Measurements from ENCODE around the gene AGR3.
"Not testable (repeated sequence)": the region's sequence is repeated elsewhere in the genome, so short reads cannot be mapped to it uniquely, and the experiment has no call there.

The AGR3 gene

DNA sequence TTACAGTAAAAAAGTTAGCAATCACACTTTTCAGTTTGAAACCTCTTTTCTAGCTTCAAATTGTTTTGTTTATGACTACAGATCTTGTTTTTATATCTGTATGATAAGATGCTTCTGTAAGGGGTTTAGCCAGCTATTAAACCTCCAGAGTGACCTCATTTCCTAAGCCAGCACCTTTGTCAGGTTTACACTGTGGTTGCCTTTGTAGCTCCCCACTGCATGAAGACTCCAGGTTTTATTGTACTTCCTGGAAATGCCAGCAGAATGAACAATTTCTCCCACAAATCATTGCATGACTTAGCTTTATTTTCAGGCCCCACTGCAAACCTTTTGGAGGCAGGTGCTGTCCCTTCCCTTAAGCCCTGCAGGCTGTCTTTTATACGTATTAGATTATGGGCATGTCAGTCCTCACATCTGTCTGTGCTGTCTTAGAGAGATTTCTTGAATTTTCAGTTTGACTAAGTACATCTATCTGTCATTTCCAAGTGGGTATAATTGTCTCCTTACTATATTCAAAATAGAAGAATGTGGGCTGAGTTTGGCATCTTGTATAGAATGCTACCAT, 8.2 kb upstream of the AGR3 start:
- H3K27ac ChIP-seq (ENCODE audit: low read depth, low read length), result no peak overlapping the region
- no peak overlapping the region for H3K4me3 ChIP-seq (ENCODE audit: low read depth in 1 of 2, low read length in 2 of 2)
- H3K27me3 ChIP-seq (ENCODE audit: control insufficient read depth in 1 of 2, insufficient read depth in 2 of 2, low read length in 2 of 2), result no peaks in the 10 kb centered on the region
- no peaks in the 10 kb centered on the region for H3K36me3 ChIP-seq (ENCODE audit: insufficient read depth, low read length)
- H3K9ac ChIP-seq (ENCODE audit: low read length), result no peak overlapping the region
- no peaks in the 10 kb centered on the region for H3K9me3 ChIP-seq (ENCODE audit: low read length)
- H3K4me1 ChIP-seq (ENCODE audit: insufficient read depth, low read length), result no peaks in the 10 kb centered on the region

- H3K27ac ChIP-seq (ENCODE audit: low read depth, low read length), result no peak overlapping the region
- H3K4me1 ChIP-seq (ENCODE audit: insufficient read depth, low read length), result no peaks in the 10 kb centered on the region
- no peak overlapping the region for H3K4me3 ChIP-seq (ENCODE audit: low read depth in 1 of 2, low read length in 2 of 2)
- H3K36me3 ChIP-seq (ENCODE audit: insufficient read depth, low read length), result no peaks in the 10 kb centered on the region
- H3K27me3 ChIP-seq (ENCODE audit: control insufficient read depth in 1 of 2, insufficient read depth in 2 of 2, low read length in 2 of 2), result no peaks in the 10 kb centered on the region
- H3K9me3 ChIP-seq (ENCODE audit: low read length), result no peaks in the 10 kb centered on the region
- no peak overlapping the region for H3K9ac ChIP-seq (ENCODE audit: low read length)
These were observed 7.5 kb upstream of the AGR3 start for GRCh38 chr7:16889305-16889704.

- Histone ChIP-seq H3K9me3 (ENCODE audit: low read length) (no peaks in the 10 kb centered on the region), H3K27ac (ENCODE audit: low read depth, low read length) (no peak overlapping the region), H3K36me3 (ENCODE audit: insufficient read depth, low read length) (no peaks in the 10 kb centered on the region), H3K4me1 (ENCODE audit: insufficient read depth, low read length) (no peaks in the 10 kb centered on the region), H3K4me3 (ENCODE audit: low read depth in 1 of 2, low read length in 2 of 2) (no peak overlapping the region), H3K9ac (ENCODE audit: low read length) (no peak overlapping the region), H3K27me3 (ENCODE audit: control insufficient read depth in 1 of 2, insufficient read depth in 2 of 2, low read length in 2 of 2) (no peaks in the 10 kb centered on the region)
These were observed 2.1 kb upstream of the AGR3 start for GRCh38 chr7:16883918-16884317.

GRCh38 chr7:16880554-16880953, 1.2 kb downstream of the AGR3 start:
- no peaks in the 10 kb centered on the region for H3K4me1 ChIP-seq (ENCODE audit: insufficient read depth, low read length)
- H3K36me3 ChIP-seq (ENCODE audit: insufficient read depth, low read length), result no peaks in the 10 kb centered on the region
- H3K27ac ChIP-seq (ENCODE audit: low read depth, low read length), result no peak overlapping the region
- no peak overlapping the region for H3K4me3 ChIP-seq (ENCODE audit: low read depth in 1 of 2, low read length in 2 of 2)
- H3K9ac ChIP-seq (ENCODE audit: low read length), result no peak overlapping the region
- no peaks in the 10 kb centered on the region for H3K27me3 ChIP-seq (ENCODE audit: control insufficient read depth in 1 of 2, insufficient read depth in 2 of 2, low read length in 2 of 2)
- H3K9me3 ChIP-seq (ENCODE audit: low read length), result no peaks in the 10 kb centered on the region

GRCh38 chr7:16879181-16879580, 2.6 kb downstream of the AGR3 start:
- H3K9me3 ChIP-seq (ENCODE audit: low read length), result no peaks in the 10 kb centered on the region
- H3K27ac ChIP-seq (ENCODE audit: low read depth, low read length), result no peak overlapping the region
- no peak overlapping the region for H3K9ac ChIP-seq (ENCODE audit: low read length)
- no peak overlapping the region for H3K4me3 ChIP-seq (ENCODE audit: low read depth in 1 of 2, low read length in 2 of 2)
- no peaks in the 10 kb centered on the region for H3K36me3 ChIP-seq (ENCODE audit: insufficient read depth, low read length)
- no peaks in the 10 kb centered on the region for H3K27me3 ChIP-seq (ENCODE audit: control insufficient read depth in 1 of 2, insufficient read depth in 2 of 2, low read length in 2 of 2)
- no peaks in the 10 kb centered on the region for H3K4me1 ChIP-seq (ENCODE audit: insufficient read depth, low read length)

GRCh38 chr7:16875861-16876260, 5.9 kb downstream of the AGR3 start:
- H3K4me3 ChIP-seq (ENCODE audit: low read depth in 1 of 2, low read length in 2 of 2), result no peak overlapping the region
- no peaks in the 10 kb centered on the region for H3K4me1 ChIP-seq (ENCODE audit: insufficient read depth, low read length)
- no peak overlapping the region for H3K9ac ChIP-seq (ENCODE audit: low read length)
- no peaks in the 10 kb centered on the region for H3K36me3 ChIP-seq (ENCODE audit: insufficient read depth, low read length)
- H3K27me3 ChIP-seq (ENCODE audit: control insufficient read depth in 1 of 2, insufficient read depth in 2 of 2, low read length in 2 of 2), result no peaks in the 10 kb centered on the region
- no peaks in the 10 kb centered on the region for H3K9me3 ChIP-seq (ENCODE audit: low read length)
- no peak overlapping the region for H3K27ac ChIP-seq (ENCODE audit: low read depth, low read length)

DNA sequence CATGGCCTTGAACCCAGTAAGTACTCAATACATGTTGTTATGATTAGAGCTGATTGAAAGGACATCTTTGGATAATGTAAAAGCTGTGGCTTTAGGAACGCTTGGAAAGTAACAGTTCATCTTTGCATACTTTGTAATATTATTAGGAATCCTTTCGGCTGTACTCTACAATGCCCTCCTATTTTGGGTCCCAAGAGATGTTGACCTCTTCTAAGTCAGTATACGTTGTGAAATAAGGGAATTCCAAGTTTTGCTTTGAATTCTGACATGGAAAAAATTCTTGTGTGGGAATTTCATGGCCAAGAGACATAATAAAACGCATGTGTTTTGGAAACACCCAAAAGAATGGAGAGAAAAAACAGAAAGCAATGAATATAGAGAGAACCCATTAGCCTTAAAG, 7.7 kb downstream of the AGR3 start:
- H3K27me3 ChIP-seq (ENCODE audit: control insufficient read depth in 1 of 2, insufficient read depth in 2 of 2, low read length in 2 of 2), result no peaks in the 10 kb centered on the region
- no peaks in the 10 kb centered on the region for H3K9me3 ChIP-seq (ENCODE audit: low read length)
- no peak overlapping the region for H3K4me3 ChIP-seq (ENCODE audit: low read depth in 1 of 2, low read length in 2 of 2)
- H3K27ac ChIP-seq (ENCODE audit: low read depth, low read length), result no peak overlapping the region
- no peaks in the 10 kb centered on the region for H3K36me3 ChIP-seq (ENCODE audit: insufficient read depth, low read length)
- H3K9ac ChIP-seq (ENCODE audit: low read length), result no peak overlapping the region
- no peaks in the 10 kb centered on the region for H3K4me1 ChIP-seq (ENCODE audit: insufficient read depth, low read length)

DNA sequence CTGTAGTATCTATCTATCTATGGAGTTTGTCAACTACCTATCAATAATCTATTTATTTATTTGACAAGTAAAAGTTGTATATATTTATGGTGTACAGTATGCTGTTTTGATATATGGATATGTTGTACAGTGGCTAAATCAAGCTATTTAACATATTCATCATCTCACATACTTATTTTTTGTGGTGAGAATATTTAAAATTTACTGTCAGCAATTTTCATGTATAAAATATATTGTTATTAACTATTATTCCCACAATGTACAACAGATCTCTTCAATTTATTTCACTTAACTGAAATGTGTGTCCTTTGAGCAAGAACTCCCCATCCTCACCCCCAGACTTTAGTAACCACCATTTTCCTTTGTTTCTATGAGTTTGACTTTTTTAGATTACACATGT, 14.5 kb downstream of the AGR3 start:
- no peak overlapping the region for H3K4me3 ChIP-seq (ENCODE audit: low read depth in 1 of 2, low read length in 2 of 2)
- no peaks in the 10 kb centered on the region for H3K4me1 ChIP-seq (ENCODE audit: insufficient read depth, low read length)
- no peaks in the 10 kb centered on the region for H3K36me3 ChIP-seq (ENCODE audit: insufficient read depth, low read length)
- H3K9me3 ChIP-seq (ENCODE audit: low read length), result no peaks in the 10 kb centered on the region
- H3K27ac ChIP-seq (ENCODE audit: low read depth, low read length), result no peak overlapping the region
- no peaks in the 10 kb centered on the region for H3K27me3 ChIP-seq (ENCODE audit: control insufficient read depth in 1 of 2, insufficient read depth in 2 of 2, low read length in 2 of 2)
- no peak overlapping the region for H3K9ac ChIP-seq (ENCODE audit: low read length)

DNA sequence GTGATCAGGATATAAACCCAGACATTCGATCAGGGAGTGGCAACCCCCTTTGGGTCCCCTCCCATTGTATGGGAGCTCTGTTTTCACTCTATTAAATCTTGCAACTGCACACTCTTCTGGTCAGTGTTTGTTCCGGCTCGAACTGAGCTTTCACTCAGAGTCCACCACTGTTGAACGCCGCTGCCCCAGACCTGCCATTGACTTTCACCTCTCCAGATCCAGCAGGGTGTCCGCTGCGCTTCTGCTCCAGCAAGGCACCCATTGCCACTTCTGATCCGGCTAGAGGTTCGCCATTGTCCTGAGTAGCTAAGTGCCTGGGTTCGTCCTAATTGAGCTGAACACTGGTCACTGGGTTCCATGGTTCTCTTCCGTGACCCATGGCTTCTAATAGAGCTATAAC, 28.6 kb downstream of the AGR3 start:
- H3K27ac ChIP-seq (ENCODE audit: low read depth, low read length), result not testable (repeated sequence)

GRCh38 chr7:16851829-16852228, 30.0 kb downstream of the AGR3 start:
- H3K36me3 ChIP-seq (ENCODE audit: insufficient read depth, low read length), result no peaks in the 10 kb centered on the region
- H3K9me3 ChIP-seq (ENCODE audit: low read length), result no peaks in the 10 kb centered on the region
- H3K9ac ChIP-seq (ENCODE audit: low read length), result no peak overlapping the region
- H3K4me3 ChIP-seq (ENCODE audit: low read depth in 1 of 2, low read length in 2 of 2), result no peak overlapping the region
- H3K27ac ChIP-seq (ENCODE audit: low read depth, low read length), result no peak overlapping the region
- H3K27me3 ChIP-seq (ENCODE audit: control insufficient read depth in 1 of 2, insufficient read depth in 2 of 2, low read length in 2 of 2), result no peaks in the 10 kb centered on the region
- no peaks in the 10 kb centered on the region for H3K4me1 ChIP-seq (ENCODE audit: insufficient read depth, low read length)

More for the DNA sequence above, 28.6 kb downstream of the AGR3 start:
- not testable (repeated sequence) for H3K36me3 ChIP-seq (ENCODE audit: insufficient read depth, low read length); H3K4me1 ChIP-seq (ENCODE audit: insufficient read depth, low read length); H3K27me3 ChIP-seq (ENCODE audit: control insufficient read depth in 1 of 2, insufficient read depth in 2 of 2, low read length in 2 of 2); H3K9ac ChIP-seq (ENCODE audit: low read length); H3K4me3 ChIP-seq (ENCODE audit: low read depth in 1 of 2, low read length in 2 of 2); H3K9me3 ChIP-seq (ENCODE audit: low read length)

- H3K27ac ChIP-seq (ENCODE audit: low read depth, low read length), result no peak overlapping the region
- no peaks in the 10 kb centered on the region for H3K9me3 ChIP-seq (ENCODE audit: low read length)
- H3K4me3 ChIP-seq (ENCODE audit: low read depth in 1 of 2, low read length in 2 of 2), result no peak overlapping the region
These were observed 30.9 kb downstream of the AGR3 start for GRCh38 chr7:16850614-16851466.

More at GRCh38 chr7:16850614-16851466, 30.9 kb downstream of the AGR3 start:
- Histone ChIP-seq H3K27me3 (ENCODE audit: control insufficient read depth in 1 of 2, insufficient read depth in 2 of 2, low read length in 2 of 2) (no peaks in the 10 kb centered on the region), H3K9ac (ENCODE audit: low read length) (no peak overlapping the region), H3K36me3 (ENCODE audit: insufficient read depth, low read length) (no peaks in the 10 kb centered on the region), H3K4me1 (ENCODE audit: insufficient read depth, low read length) (no peaks in the 10 kb centered on the region)

All from muscle layer of colon (tissue), 2 donors.